Pancreas (tissue), 10 donors: ENCODE data around the gene STK32A. TPM values are rescaled to one million over a fixed set of nuclear protein-coding genes. Genes with fewer than 3 reads are reported as not detected.

Experiments
- ATAC-seq, 4 donors: fragments of 200-7000 bp; cut with Tn5 transposase; one replicate each; pipeline versions ENCODE4 v1.8.0 to v1.9.1; 2020; ENCODE audit warnings: mild to moderate bottlenecking in 4 of 4, moderate library complexity in 4 of 4
- DNase-seq, 6 donors: peaks; one replicate each; pipeline ENCODE4 v3.0.0-alpha.2; 2020
- FAIRE-seq: peaks from 2 replicates; lab custom pipeline; 2012; peaks lifted over from hg19 to GRCh38; lab: Jason Lieb, UNC
- H3K27ac ChIP-seq, 4 donors: fragments of 200-600 bp; sonication (generic); 1 replicate in 3 of 4; 2 replicates in 1 of 4; pipeline versions ENCODE4 v1.5.0 to v1.8.0; 2020
- H3K27me3 ChIP-seq, 4 donors: fragments of 200-600 bp; one replicate each; pipeline ENCODE4 v1.8.0; 2021
- H3K36me3 ChIP-seq, 3 donors: fragments of 200-600 bp; sonication (generic) in 1 of 3; one replicate each; pipeline versions ENCODE4 v1.5.0 to v1.8.0; 2020 to 2021
- H3K4me1 ChIP-seq, 3 donors: fragments of 200-600 bp; one replicate each; pipeline ENCODE4 v1.8.0; 2021
- H3K4me3 ChIP-seq, 4 donors: fragments of 200-600 bp; sonication (generic) in 2 of 4; one replicate each; pipeline versions ENCODE4 v1.5.0 to v1.8.0; 2020 to 2021
- H3K9me3 ChIP-seq, 4 donors: fragments of 200-600 bp; one replicate each; pipeline ENCODE4 v1.8.0; 2021
- CTCF ChIP-seq, 4 donors: fragments of 200-600 bp; sonication (generic) in 3 of 4; IDR thresholded peaks; one replicate each; pipeline versions ENCODE4 v1.5.0 to v1.8.0; 2021; ENCODE audit warnings: antibody characterized with exemption in 4 of 4
- WGBS, 2 donors: extraction: QIAGEN DNeasy Blood & Tissue Kit; methylation state at CpG; one replicate each; pipeline ENCODE4 v1.1.7; 2013; 5-methylcytosine and 5-hydroxymethylcytosine counted together
- intact Hi-C, 3 donors: fragments of 100-400 bp; cut with DNase I; formaldehyde crosslinking; loops; one replicate each; pipeline versions ENCODE4 v1.11.1 to v1.14.2; 2022
- polyA plus RNA-seq, 2 donors: library from polyadenylated mRNA; stranded (reverse); fragments of 200-250 nt; gene quantifications; one replicate each; pipeline ENCODE4 v1.2.3, GENCODE V29; 2013
- total RNA-seq, 6 donors: library from RNA; stranded (reverse); fragmentation: NEBNext Ultra II Directional in 4 of 6; extraction: Animal tissue kit (Norgen Biotek cat#: 25700) in 4 of 6; gene quantifications; one replicate each; pipeline versions ENCODE4 v1.2.1 to v1.2.4, GENCODE V29; 2021 to 2023
- donor health status: healthy with polysubstance abuse.
- donor health status: DM: no; HTN: no; CAD: no; lungs with moderate emphysema.
- donor health status: DM: no; HTN: no; CAD: no.
- donor health status: control.
- donor health status: control.
- donor health status: Bipolar disorder and iron deficiency.
- donor health status: DM: yes; HTN: yes; CAD: no.
- donor health status: DM: no; HTN: no; CAD: no.
- donor health status: DM: no; HTN: no; CAD: no.
- donor health status: DM: yes; HTN: yes; CAD: no.

STK32A gene
- total and polyA plus RNA-seq, 8 donors: 1.7 to 5.6 (median 3.2) TPM

GRCh38 chr5:147190331-147190730 lies 44.5 kb upstream of the STK32A start:
- Histone ChIP-seq H3K27ac (no peak overlapping the region), H3K9me3 (no peaks in the 10 kb centered on the region), H3K27me3 (no peaks in the 10 kb centered on the region), H3K36me3 (no peaks in the 10 kb centered on the region), H3K4me1 (peaks cover 0 to 7% (median 0%) of the 10 kb centered on the region in 3 donors), H3K4me3 (no peak overlapping the region)
- 12 to 13% methylated on average over 1 of the region's 1 CpG for WGBS, 2 donors
- FAIRE-seq: no peak
- TF ChIP-seq CTCF (IDR thresholded peaks at IDR 0.05): no peak
- ATAC-seq: peak; percentile 47 to 83 (median 74)
- DNase-seq: peak in 2 of 6 donors; percentile 23 to 36
- intact Hi-C loops: loop anchor here in 2 of 3 donors (5.0 to 10.0 kb wide), 2 partner anchors 646 to 653 kb away; no protein-coding TSS in a partner anchor

GRCh38 chr5:147193123-147193522 lies 41.7 kb upstream of the STK32A start:
- DNase-seq (no peak), FAIRE-seq (no peak), ATAC-seq (no peak)
- H3K27ac ChIP-seq: no peak overlapping the region
- no peaks in the 10 kb centered on the region for H3K27me3 ChIP-seq
- intact Hi-C loops: loop anchor here in 2 of 3 donors (5.0 to 10.0 kb wide), 2 partner anchors 648 to 656 kb away; no protein-coding TSS in a partner anchor
- WGBS, 2 donors: 88 to 94% methylated on average over 1 of the region's 1 CpG
- no peak overlapping the region for H3K4me3 ChIP-seq
- H3K36me3 ChIP-seq: no peaks in the 10 kb centered on the region
- H3K9me3 ChIP-seq: no peaks in the 10 kb centered on the region
- TF ChIP-seq CTCF (IDR thresholded peaks at IDR 0.05): no peak
- H3K4me1 ChIP-seq: peaks cover 0 to 7% (median 0%) of the 10 kb centered on the region in 3 donors

- TF ChIP-seq CTCF (IDR thresholded peaks at IDR 0.05): no peak
- intact Hi-C loops: no loop called here
- H3K27me3 ChIP-seq: no peaks in the 10 kb centered on the region
- H3K27ac ChIP-seq: peak overlapping the region in 2 of 4 donors; percentile 10 to 19
- no peak for DNase-seq
- peaks cover 0 to 12% (median 9%) of the 10 kb centered on the region in 3 donors for H3K4me1 ChIP-seq
- ATAC-seq: peak; percentile 53 to 88 (median 76)
- no peaks in the 10 kb centered on the region for H3K9me3 ChIP-seq
- no peak for FAIRE-seq
- 12 to 15% methylated on average over 5 of the region's 5 CpGs for WGBS, 2 donors
- H3K4me3 ChIP-seq: no peak overlapping the region
- no peaks in the 10 kb centered on the region for H3K36me3 ChIP-seq
These were observed 34.8 kb upstream of the STK32A start for GRCh38 chr5:147200004-147200403.

- H3K27ac ChIP-seq: no peak overlapping the region
- ATAC-seq (peak in 2 of 4 donors; percentile 23 to 45), DNase-seq (no peak), FAIRE-seq (no peak)
- H3K27me3 ChIP-seq: no peaks in the 10 kb centered on the region
- intact Hi-C loops: no loop called here
- peaks cover 0 to 12% (median 9%) of the 10 kb centered on the region in 3 donors for H3K4me1 ChIP-seq
- H3K4me3 ChIP-seq: no peak overlapping the region
- no peaks in the 10 kb centered on the region for H3K36me3 ChIP-seq
- H3K9me3 ChIP-seq: no peaks in the 10 kb centered on the region
- no peak for TF ChIP-seq CTCF (IDR thresholded peaks at IDR 0.05)
- WGBS, 2 donors: 82 to 87% methylated on average over 4 of the region's 4 CpGs
These were observed 31.6 kb upstream of the STK32A start for GRCh38 chr5:147203213-147203612.

- Histone ChIP-seq H3K27ac (no peak overlapping the region), H3K9me3 (no peaks in the 10 kb centered on the region), H3K27me3 (no peaks in the 10 kb centered on the region), H3K4me1 (peaks cover 0 to 11% (median 5%) of the 10 kb centered on the region in 3 donors), H3K36me3 (no peaks in the 10 kb centered on the region), H3K4me3 (no peak overlapping the region)
- no peak for FAIRE-seq
- no peak for TF ChIP-seq CTCF (IDR thresholded peaks at IDR 0.05)
- ATAC-seq: no peak
- no peak for DNase-seq
- intact Hi-C loops: no loop called here
- 89 to 96% methylated on average over 2 of the region's 2 CpGs for whole genome bisulfite sequencing, 2 donors
These were observed 30.2 kb upstream of the STK32A start for GRCh38 chr5:147204576-147204975.
